Activated CD8-positive, alpha-beta memory T cell treated with anti-CD3 and anti-CD28 coated beads for 36 hours (primary cell): ENCODE measurements around the gene RBM20. TPM values are rescaled to one million over a fixed set of nuclear protein-coding genes. Genes with fewer than 3 reads are reported as not detected.
"Not testable (repeated sequence)": the region's sequence is repeated elsewhere in the genome, so short reads cannot be mapped to it uniquely, and the experiment has no call there.

Experiments
- CTCF ChIA-PET: fragments of 350-600 bp; sonication (Branson Sonifier 250); formaldehyde crosslinking; loops from one replicate; lab custom pipeline; 2021; ENCODE audit warnings: antibody characterized with exemption; lab: Charles Lee
- POLR2A ChIA-PET: fragments of 350-600 bp; sonication (Branson Sonifier 250); formaldehyde crosslinking; loops from one replicate; lab custom pipeline; 2021; ENCODE audit warnings: antibody characterized with exemption; lab: Charles Lee
- total RNA-seq, 2 experiments: library from RNA; stranded (reverse); gene quantifications; one replicate each; pipeline ENCODE4 v1.2.3, GENCODE V29; 2021

The RBM20 gene
- total RNA-seq, 2 experiments from 2014 or later = 0.15 to 0.42 TPM

- POLR2A ChIA-PET = interaction anchor here (1.4 kb wide), 1 partner anchor 9 kb away, joined by 3 read pairs; no protein-coding TSS in a partner anchor
These were observed 120.8 kb downstream of the RBM20 start for GRCh38 chr10:110764793-110765512.

GRCh38 chr10:110765513-110766319 lies 121.6 kb downstream of the RBM20 start:
- ChIA-PET POLR2A (interaction anchor here (1.4 kb wide), 1 partner anchor 9 kb away, joined by 3 read pairs; no protein-coding TSS in a partner anchor), CTCF (interaction anchor here (0.9 to 1.5 kb wide), 2 partner anchors 8 to 311 kb away, joined by 3 to 6 read pairs; partner anchors contain the start of gene ADRA2A)

More at GRCh38 chr10:110764793-110765512, 120.8 kb downstream of the RBM20 start:
- CTCF ChIA-PET = interaction anchor here (0.9 to 1.5 kb wide), 2 partner anchors 9 to 312 kb away, joined by 3 to 6 read pairs; partner anchors contain the start of gene ADRA2A

- POLR2A ChIA-PET, CTCF ChIA-PET: not testable (repeated sequence)
These were observed 123.5 kb downstream of the RBM20 start for GRCh38 chr10:110767601-110768000.

GRCh38 chr10:110770243-110770642 lies 126.1 kb downstream of the RBM20 start:
- ChIA-PET CTCF (no interaction called here), POLR2A (no interaction called here)

- CTCF ChIA-PET = no interaction called here
These were observed 127.3 kb downstream of the RBM20 start for GRCh38 chr10:110771486-110771885.

GRCh38 chr10:110771991-110772390 lies 127.9 kb downstream of the RBM20 start:
- POLR2A ChIA-PET = no interaction called here
- CTCF ChIA-PET = no interaction called here

More at GRCh38 chr10:110771486-110771885, 127.3 kb downstream of the RBM20 start:
- POLR2A ChIA-PET = no interaction called here

GRCh38 chr10:110772454-110773025 lies 128.4 kb downstream of the RBM20 start:
- ChIA-PET CTCF (interaction anchor here (0.6 to 2.0 kb wide), 2 partner anchors 7 to 37 kb away, joined by 3 to 6 read pairs; no protein-coding TSS in a partner anchor), POLR2A (no interaction called here)

- ChIA-PET CTCF (interaction anchor here (0.8 to 2.0 kb wide), 7 partner anchors 9 to 129 kb away, joined by 3 to 6 read pairs (median 3); no protein-coding TSS in a partner anchor), POLR2A (interaction anchor here (0.6 to 1.4 kb wide), 6 partner anchors 8 to 395 kb away, joined by 3 to 5 read pairs (median 3); partner anchors contain the start of genes BBIP1 and SHOC2)
These were observed 129.5 kb downstream of the RBM20 start for GRCh38 chr10:110773693-110774068.

GRCh38 chr10:110774069-110775019 lies 130.2 kb downstream of the RBM20 start:
- POLR2A ChIA-PET = interaction anchor here (0.5 to 1.4 kb wide), 8 partner anchors 9 to 395 kb away, joined by 3 to 5 read pairs (median 3); partner anchors contain the start of genes BBIP1 and SHOC2
- CTCF ChIA-PET = interaction anchor here (0.8 to 2.0 kb wide), 7 partner anchors 9 to 128 kb away, joined by 3 to 6 read pairs (median 3); no protein-coding TSS in a partner anchor

- ChIA-PET POLR2A (interaction anchor here (0.9 to 1.4 kb wide), 3 partner anchors 91 to 144 kb away, joined by 3 to 5 read pairs (median 3); partner anchors contain the start of genes BBIP1 and SHOC2), CTCF (interaction anchor here (1.6 to 1.7 kb wide), 2 partner anchors 89 to 128 kb away, joined by 3 to 4 read pairs; no protein-coding TSS in a partner anchor)
These were observed 130.9 kb downstream of the RBM20 start for GRCh38 chr10:110775020-110775375.

GRCh38 chr10:110775406-110775805 lies 131.3 kb downstream of the RBM20 start:
- CTCF ChIA-PET = interaction anchor here (1.6 kb wide), 1 partner anchor 89 kb away, joined by 3 read pairs; no protein-coding TSS in a partner anchor
- POLR2A ChIA-PET = no interaction called here

GRCh38 chr10:110777017-110777416 lies 132.9 kb downstream of the RBM20 start:
- CTCF ChIA-PET = interaction anchor here (0.6 kb wide), 1 partner anchor 26 kb away, joined by 6 read pairs; no protein-coding TSS in a partner anchor
- POLR2A ChIA-PET = no interaction called here

- CTCF ChIA-PET = interaction anchor here (0.6 kb wide), 1 partner anchor 26 kb away, joined by 6 read pairs; no protein-coding TSS in a partner anchor
These were observed 133.5 kb downstream of the RBM20 start for GRCh38 chr10:110777661-110778060.

GRCh38 chr10:110778211-110778610 lies 134.1 kb downstream of the RBM20 start:
- ChIA-PET CTCF (no interaction called here), POLR2A (no interaction called here)

More at GRCh38 chr10:110777661-110778060, 133.5 kb downstream of the RBM20 start:
- POLR2A ChIA-PET = no interaction called here

- ChIA-PET POLR2A (no interaction called here), CTCF (no interaction called here)
These were observed 135.4 kb downstream of the RBM20 start for GRCh38 chr10:110779489-110779888.

- ChIA-PET POLR2A (no interaction called here), CTCF (interaction anchor here (0.6 kb wide), 1 partner anchor 297 kb away, joined by 3 read pairs; no protein-coding TSS in a partner anchor)
These were observed 136.6 kb downstream of the RBM20 start for GRCh38 chr10:110780704-110781103.

GRCh38 chr10:110781139-110781538 lies 137.0 kb downstream of the RBM20 start:
- ChIA-PET POLR2A (no interaction called here), CTCF (interaction anchor here (0.6 to 1.3 kb wide), 2 partner anchors 109 to 298 kb away, joined by 3 read pairs; no protein-coding TSS in a partner anchor)
